GM23338 (cell line): Measurements from ENCODE around the gene SELPLG.
"Not testable (repeated sequence)": the region's sequence is repeated elsewhere in the genome, so short reads cannot be mapped to it uniquely, and the experiment has no call there.

Experiments
- CREB1 ChIP-seq: fragments of 250-450 bp; sonication (Bioruptor Pico); IDR thresholded peaks from 2 replicates; pipeline ENCODE4 v1.5.0; 2020; ENCODE audit warnings: low read depth, mild to moderate bottlenecking, moderate library complexity
- CTCF ChIP-seq, 2 experiments: fragments of 200-600 bp in 1 of 2; sonication (generic) in 1 of 2; conservative IDR thresholded peaks; 2 replicates each; pipeline versions ENCODE4 v1.5.1 to v1.6.1; 2016 to 2017; ENCODE audit warnings: antibody characterized with exemption in 2 of 2, low read depth in 2 of 2, mild to moderate bottlenecking in 2 of 2, moderate library complexity in 1 of 2
- ETS1 ChIP-seq: IDR thresholded peaks from 2 replicates; pipeline ENCODE4 v1.6.1; 2016; ENCODE audit warnings: antibody characterized with exemption
- EZH2 ChIP-seq: fragments of 200-600 bp; sonication (generic); IDR thresholded peaks from one replicate; pipeline ENCODE4 v1.8.0; 2017; ENCODE audit warnings: antibody characterized with exemption, mild to moderate bottlenecking, low read depth; ENCODE audit not compliant: unreplicated experiment
- EZH2phosphoT487 ChIP-seq: fragments of 200-600 bp; sonication (generic); IDR thresholded peaks from one replicate; pipeline ENCODE4 v1.8.1; 2018; ENCODE audit warnings: antibody characterized with exemption; ENCODE audit not compliant: unreplicated experiment
- JUNB ChIP-seq: IDR thresholded peaks from one replicate; pipeline ENCODE4 v1.6.1; 2016; ENCODE audit warnings: antibody characterized with exemption; ENCODE audit not compliant: unreplicated experiment
- POLR2AphosphoS5 ChIP-seq: IDR thresholded peaks from 2 replicates; pipeline ENCODE4 v1.6.1; 2016; ENCODE audit warnings: antibody characterized with exemption, low read depth
- ZNF114 ChIP-seq: fragments of 250-450 bp; sonication (Bioruptor Pico); IDR thresholded peaks from 2 replicates; pipeline ENCODE4 v1.5.0; 2020; ENCODE audit warnings: mild to moderate bottlenecking, moderate library complexity
- ZNF331 ChIP-seq: fragments of 250-450 bp; sonication (Bioruptor Pico); IDR thresholded peaks from 2 replicates; pipeline ENCODE4 v1.5.0; 2020; ENCODE audit warnings: low read depth, mild to moderate bottlenecking, moderate library complexity
- TF ChIP-seq, protein P1 (sequence below): IDR thresholded peaks from one replicate; pipeline ENCODE4 v1.6.1; 2018; ENCODE audit warnings: antibody characterized with exemption; ENCODE audit not compliant: unreplicated experiment

DNA sequence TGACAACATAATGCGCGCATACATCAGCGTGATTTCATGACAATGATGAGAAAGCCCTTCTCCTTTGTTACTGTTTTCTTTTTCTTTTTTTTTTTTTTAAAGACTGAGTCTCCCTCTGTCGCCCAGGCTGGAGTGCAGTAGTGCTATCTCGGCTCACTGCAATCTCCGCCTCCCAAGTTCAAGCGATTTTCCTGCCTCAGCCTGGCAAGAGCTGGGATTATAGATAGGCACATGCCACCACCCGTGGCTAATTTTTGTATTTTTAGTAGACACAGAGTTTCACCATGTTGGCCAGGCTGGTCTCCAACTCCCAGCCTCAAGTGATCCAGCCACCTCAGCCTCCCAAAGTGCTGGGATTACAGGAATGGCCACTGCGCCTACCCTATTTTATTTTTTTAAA lies 20.9 kb upstream of the SELPLG start:
- TF ChIP-seq POLR2AphosphoS5; CTCF (conservative IDR thresholded peaks at IDR 0.05; ENCODE audit: low read depth in 2 of 2); EZH2; EZH2phosphoT487; CREB1 (CRISPR knock-in tag); ZNF114 (CRISPR knock-in tag); ETS1; ZNF331 (CRISPR knock-in tag); JUNB: not testable (repeated sequence)
- TF ChIP-seq, protein P1, sequence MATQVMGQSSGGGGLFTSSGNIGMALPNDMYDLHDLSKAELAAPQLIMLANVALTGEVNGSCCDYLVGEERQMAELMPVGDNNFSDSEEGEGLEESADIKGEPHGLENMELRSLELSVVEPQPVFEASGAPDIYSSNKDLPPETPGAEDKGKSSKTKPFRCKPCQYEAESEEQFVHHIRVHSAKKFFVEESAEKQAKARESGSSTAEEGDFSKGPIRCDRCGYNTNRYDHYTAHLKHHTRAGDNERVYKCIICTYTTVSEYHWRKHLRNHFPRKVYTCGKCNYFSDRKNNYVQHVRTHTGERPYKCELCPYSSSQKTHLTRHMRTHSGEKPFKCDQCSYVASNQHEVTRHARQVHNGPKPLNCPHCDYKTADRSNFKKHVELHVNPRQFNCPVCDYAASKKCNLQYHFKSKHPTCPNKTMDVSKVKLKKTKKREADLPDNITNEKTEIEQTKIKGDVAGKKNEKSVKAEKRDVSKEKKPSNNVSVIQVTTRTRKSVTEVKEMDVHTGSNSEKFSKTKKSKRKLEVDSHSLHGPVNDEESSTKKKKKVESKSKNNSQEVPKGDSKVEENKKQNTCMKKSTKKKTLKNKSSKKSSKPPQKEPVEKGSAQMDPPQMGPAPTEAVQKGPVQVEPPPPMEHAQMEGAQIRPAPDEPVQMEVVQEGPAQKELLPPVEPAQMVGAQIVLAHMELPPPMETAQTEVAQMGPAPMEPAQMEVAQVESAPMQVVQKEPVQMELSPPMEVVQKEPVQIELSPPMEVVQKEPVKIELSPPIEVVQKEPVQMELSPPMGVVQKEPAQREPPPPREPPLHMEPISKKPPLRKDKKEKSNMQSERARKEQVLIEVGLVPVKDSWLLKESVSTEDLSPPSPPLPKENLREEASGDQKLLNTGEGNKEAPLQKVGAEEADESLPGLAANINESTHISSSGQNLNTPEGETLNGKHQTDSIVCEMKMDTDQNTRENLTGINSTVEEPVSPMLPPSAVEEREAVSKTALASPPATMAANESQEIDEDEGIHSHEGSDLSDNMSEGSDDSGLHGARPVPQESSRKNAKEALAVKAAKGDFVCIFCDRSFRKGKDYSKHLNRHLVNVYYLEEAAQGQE: not testable (repeated sequence)
